ENCODE results near the gene DLG2. TPM values are rescaled to one million over a fixed set of nuclear protein-coding genes. Genes with fewer than 3 reads are reported as not detected.
"Not testable (repeated sequence)": the region's sequence is repeated elsewhere in the genome, so short reads cannot be mapped to it uniquely, and the experiment has no call there.

Gene DLG2
- total RNA-seq, 2 experiments from 2014 or later, result 1.2 to 1.4 TPM

- POLR2A ChIA-PET, CTCF ChIA-PET: not testable (repeated sequence)
Observed at GRCh38 chr11:83422641-83423040, 2204.5 kb downstream of the DLG2 start.

DNA sequence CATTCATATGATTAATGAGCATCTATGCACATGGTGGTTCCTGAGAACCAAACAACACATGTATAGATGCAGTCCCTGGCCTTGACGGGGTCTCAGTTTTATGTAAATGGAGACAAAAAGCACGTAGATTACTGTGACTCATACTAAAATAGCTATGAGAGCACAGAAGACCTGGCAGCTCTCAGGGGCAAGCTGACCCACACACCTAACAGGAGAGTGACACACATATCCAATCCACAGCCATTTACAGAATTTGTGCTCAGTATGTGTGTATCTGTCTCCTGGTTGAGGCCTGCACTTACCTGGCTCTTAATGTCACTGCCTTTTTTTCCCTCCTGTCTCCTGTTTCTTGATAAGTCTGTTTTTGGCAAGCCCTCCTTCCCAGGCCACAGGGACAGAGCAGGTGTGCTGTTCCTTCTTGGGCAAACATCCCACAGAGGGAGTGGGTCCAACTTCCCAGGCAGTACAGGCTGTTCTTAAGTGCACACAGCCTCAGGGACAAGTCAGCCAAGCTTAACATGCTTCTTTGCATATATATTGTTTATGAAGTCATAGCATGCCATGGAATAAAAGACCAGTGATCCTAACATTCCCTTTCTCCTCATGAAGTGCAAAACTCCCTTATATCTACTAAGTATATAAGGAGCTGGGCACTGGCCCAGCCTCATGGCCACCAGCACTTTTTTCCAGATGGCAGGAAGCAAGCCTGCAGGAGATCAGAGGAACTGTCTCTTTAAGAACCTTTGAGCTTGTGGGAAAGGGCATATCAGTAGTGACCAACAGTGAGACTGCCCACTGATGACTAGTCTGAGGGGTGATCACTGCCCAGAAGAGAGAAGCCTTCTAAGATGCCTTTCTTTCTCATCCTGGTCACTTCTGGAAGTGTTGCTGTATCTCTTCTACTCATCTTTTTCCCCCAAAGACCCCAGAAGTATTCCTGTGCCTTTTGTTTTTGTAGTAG is 2216.3 kb downstream of the DLG2 start:
- ChIA-PET POLR2A (no interaction called here), CTCF (no interaction called here)

DNA sequence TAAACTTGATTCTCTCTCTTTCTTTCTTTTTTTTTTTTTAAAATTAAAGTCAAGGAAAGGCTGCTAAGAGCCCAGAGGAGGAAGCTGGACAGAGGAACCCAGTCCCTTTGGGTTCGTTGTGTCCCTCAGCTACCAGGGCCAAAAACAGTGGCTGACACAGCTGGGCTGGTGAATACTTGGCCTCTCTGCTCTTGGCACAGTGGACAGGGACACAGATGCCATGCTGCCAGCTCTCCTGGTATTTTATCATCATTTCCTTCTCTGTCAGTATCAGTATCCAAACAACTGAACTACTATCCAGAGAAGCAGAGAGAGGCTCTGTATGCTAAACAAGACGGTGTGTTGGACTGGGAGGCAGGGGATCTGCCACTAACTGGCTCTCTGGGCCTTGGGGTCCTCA is 2217.3 kb downstream of the DLG2 start:
- ChIA-PET POLR2A (no interaction called here), CTCF (no interaction called here)

DNA sequence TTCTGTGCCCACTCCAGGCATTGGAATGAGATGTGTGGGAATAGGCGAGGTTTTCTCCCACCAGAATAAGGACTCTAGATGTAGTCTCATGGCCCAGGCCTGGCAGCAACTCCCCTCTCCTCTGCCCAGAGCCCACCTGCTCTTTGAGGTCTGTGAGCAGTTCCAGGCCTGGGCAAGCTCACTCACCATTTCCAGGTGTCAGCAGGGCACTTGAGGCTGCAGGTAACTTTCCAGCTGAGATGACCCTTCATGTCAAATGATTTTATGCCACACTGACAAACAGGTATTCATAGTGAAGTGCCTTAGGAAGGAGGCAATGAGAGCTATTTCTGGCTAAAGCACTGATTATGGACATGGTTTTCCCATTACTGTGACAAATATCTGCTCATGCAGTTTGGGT is 2217.7 kb downstream of the DLG2 start:
- ChIA-PET POLR2A (no interaction called here), CTCF (no interaction called here)

DNA sequence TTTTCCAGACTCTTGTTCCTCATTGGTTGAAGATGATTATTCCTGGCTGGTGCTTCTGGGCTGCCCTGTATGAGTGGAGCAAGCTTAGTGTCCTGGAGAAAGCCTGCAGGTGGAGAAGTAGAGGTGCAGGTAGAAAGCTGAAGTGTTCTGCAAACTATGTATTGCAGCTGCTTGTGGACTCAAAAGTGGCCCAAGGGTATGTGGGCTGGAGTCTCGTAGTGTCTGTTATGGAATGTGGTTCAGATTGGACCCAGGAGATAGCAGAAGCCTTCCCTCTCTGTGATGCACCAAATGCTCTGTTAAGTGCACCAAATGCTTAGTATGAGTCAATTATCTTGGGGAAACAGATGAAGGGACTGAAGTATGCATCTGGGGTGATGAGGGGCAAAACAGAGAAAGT is 2218.2 kb downstream of the DLG2 start:
- CTCF ChIA-PET, result no interaction called here
- POLR2A ChIA-PET, result no interaction called here

Other genes starting within 250 kb of the DLG2 start
- 10 to 100 TPM; 56.1 to 58.9 TPM for gene TMEM126B, start 1.2 kb upstream of the DLG2 start, total RNA-seq
- gene TMEM126A, start 20.6 kb upstream of the DLG2 start, total RNA-seq, result 10 to 100 TPM; 61.9 to 65.1 TPM
- gene CREBZF, start 37.8 kb upstream of the DLG2 start, total RNA-seq, result 10 to 100 TPM; 41.8 to 43.7 TPM
- not detected for gene CCDC89, start 58.9 kb upstream of the DLG2 start, total RNA-seq
- 1 to 10 TPM; 8.1 to 9.3 TPM for gene SYTL2, start 183.8 kb upstream of the DLG2 start, total RNA-seq
- gene CCDC83, start 228.0 kb upstream of the DLG2 start, total RNA-seq, result not detected

All from activated CD8-positive, alpha-beta memory T cell treated with anti-CD3 and anti-CD28 coated beads for 36 hours (primary cell).